ENCODE measurements around the gene DAD1. TPM values are rescaled to one million over a fixed set of nuclear protein-coding genes. Genes with fewer than 3 reads are reported as not detected.
A peak's percentile ranks its signal among the peaks of the same experiment; 100 is the strongest.

Gene DAD1
- total RNA-seq, 5 donors from 2014 or later (not counting 1 experiment from before 2014, with no cell fraction given), result 80.9 to 127 (median 113) TPM

DNA sequence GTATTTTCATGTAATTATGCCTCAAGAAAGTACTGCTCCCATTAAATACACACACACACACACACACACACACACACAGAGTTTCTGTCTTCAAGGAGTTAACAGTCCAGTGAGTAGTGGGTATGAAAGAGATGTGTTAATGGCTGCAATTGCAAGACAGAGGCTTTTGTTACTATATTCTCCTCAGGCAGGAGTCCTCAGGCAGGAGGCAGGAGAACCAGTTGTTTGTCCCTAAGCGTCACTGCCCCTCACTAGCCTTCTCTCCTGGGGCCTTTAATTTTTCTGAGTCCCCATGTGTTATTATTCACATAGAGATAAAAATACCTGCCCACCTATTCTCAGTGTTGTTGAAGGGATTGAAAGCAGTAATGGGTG is 31.2 kb downstream of the DAD1 start:
- Mint-ChIP-seq H3K9me3 (no peaks in the 10 kb centered on the region), H3K4me3 (peak overlapping the region; percentile 64 to 83 (median 79)), H3K27me3 (peaks cover 0 to 2% of the 10 kb centered on the region in 2 donors), H3K4me1 (peaks cover 90 to 96% (median 91%) of the 10 kb centered on the region in 3 donors), H3K36me3 (peaks cover 3% of the 10 kb centered on the region), H3K27ac (peak overlapping the region; percentile 98 to 99)
- DNase-seq, result peak in 1 of 35 experiments; percentile 32
- Histone ChIP-seq H3K27me3 (replicated peaks in 1 of 2; ENCODE audit: control insufficient read depth in 2 of 2, extremely low read depth in 1 of 2, insufficient read depth in 2 of 2, low read length in 1 of 2) (no peaks in the 10 kb centered on the region), H3K4me1 (ENCODE audit: control insufficient read depth in 1 of 2, extremely low read depth in 1 of 2, insufficient read depth in 2 of 2, low read length in 2 of 2) (peaks cover 69 to 100% of the 10 kb centered on the region in 2 experiments), H3K4me3 (ENCODE audit: control insufficient read depth in 1 of 2, extremely low read depth in 1 of 2, low read length in 1 of 2) (peak overlapping the region in 1 of 2 donors; percentile 36), H3K27ac (ENCODE audit: low read length) (peak overlapping the region; percentile 99), H3K36me3 (ENCODE audit: control insufficient read depth in 2 of 2, extremely low read depth in 1 of 2, insufficient read depth in 1 of 2, low read length in 1 of 2) (peaks cover 0 to 8% of the 10 kb centered on the region in 2 donors), H3K9me3 (no peaks in the 10 kb centered on the region)
- POLR2A ChIA-PET, result interaction anchor here in 1 of 2 donors (0.5 to 0.7 kb wide), 2 partner anchors 12 to 38 kb away, joined by 3 read pairs; no protein-coding TSS in a partner anchor
- CTCF ChIA-PET, result interaction anchor here (0.8 to 4.9 kb wide), 8 partner anchors 9 to 580 kb away, joined by 3 to 176 read pairs (median 3); no protein-coding TSS in a partner anchor
- ATAC-seq (replicated peaks in 1 of 4), result no peak
- no CpG with 5 or more reads among the region's 1 CpG for WGBS (ENCODE audit: insufficient coverage)

DNA sequence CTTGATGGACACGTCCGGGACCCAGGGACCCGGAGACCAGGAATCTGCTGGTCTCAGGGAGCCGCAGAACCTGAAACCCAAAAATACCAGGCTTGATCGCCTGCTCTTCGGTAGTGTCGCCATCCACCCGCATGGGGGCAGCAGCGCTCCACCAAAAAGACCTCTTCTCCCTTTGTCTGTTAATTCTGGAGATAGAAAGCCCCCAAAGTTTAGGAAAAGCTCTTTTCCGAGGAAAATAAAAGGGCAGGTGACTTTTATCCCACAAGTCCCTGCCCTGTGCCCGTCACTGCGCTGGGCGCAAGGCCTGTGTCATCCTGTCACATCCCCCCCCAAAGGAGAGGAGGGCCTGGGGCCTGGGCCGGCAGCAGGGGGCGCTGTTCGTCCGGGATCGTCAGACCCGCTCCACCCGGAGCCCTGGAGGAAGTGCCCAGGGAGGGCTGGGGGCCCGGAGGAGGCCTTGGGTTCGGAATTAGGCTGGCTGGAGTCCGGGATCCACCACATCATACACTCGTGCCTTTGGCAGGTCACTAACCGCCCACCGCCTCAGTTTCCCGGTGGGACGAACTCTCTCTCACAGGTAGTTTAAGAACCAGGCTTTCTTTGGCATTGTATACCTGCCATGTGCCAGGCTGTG is 31.9 kb downstream of the DAD1 start:
- Histone ChIP-seq H3K4me3 (ENCODE audit: control insufficient read depth in 1 of 2, extremely low read depth in 1 of 2, low read length in 1 of 2) (peak overlapping the region; percentile 47 to 58), H3K27me3 (replicated peaks in 1 of 2; ENCODE audit: control insufficient read depth in 2 of 2, extremely low read depth in 1 of 2, insufficient read depth in 2 of 2, low read length in 1 of 2) (no peaks in the 10 kb centered on the region), H3K4me1 (ENCODE audit: control insufficient read depth in 1 of 2, extremely low read depth in 1 of 2, insufficient read depth in 2 of 2, low read length in 2 of 2) (peaks cover 66 to 100% of the 10 kb centered on the region in 2 experiments), H3K27ac (ENCODE audit: low read length) (peak overlapping the region; percentile 99), H3K9me3 (no peaks in the 10 kb centered on the region), H3K36me3 (ENCODE audit: control insufficient read depth in 2 of 2, extremely low read depth in 1 of 2, insufficient read depth in 1 of 2, low read length in 1 of 2) (peaks cover 5 to 15% of the 10 kb centered on the region in 2 donors)
- peaks cover 11% of the 10 kb centered on the region for H3K36me3 Mint-ChIP-seq
- under 1% methylated on average over 22 of the region's 28 CpGs for WGBS (ENCODE audit: insufficient coverage)
- peak overlapping the region; percentile 98 to 99 for H3K27ac Mint-ChIP-seq
- ATAC-seq (replicated peaks in 1 of 4) (peak; percentile 21 to 38 (median 29)), DNase-seq (peak; percentile 69 to 96 (median 89))
- ChIA-PET POLR2A (interaction anchor here (0.6 to 3.1 kb wide), 9 partner anchors 10 to 170 kb away, joined by 3 to 22 read pairs (median 5); partner anchors contain the start of gene DAD1 (in 2 of the 2)), CTCF (interaction anchor here (0.6 to 3.1 kb wide), 30 partner anchors 9 to 853 kb away, joined by 3 to 133 read pairs (median 4); partner anchors contain the start of genes DAD1 (in 1 of the 2), LRP10 (in 1 of the 2), OR6J1 (in 1 of the 2) and PRMT5 (in 1 of the 2))
- peaks cover 0 to 2% of the 10 kb centered on the region in 2 donors for H3K27me3 Mint-ChIP-seq
- peaks cover 90 to 96% (median 91%) of the 10 kb centered on the region in 3 donors for H3K4me1 Mint-ChIP-seq
- H3K4me3 Mint-ChIP-seq, result peak overlapping the region; percentile 64 to 83 (median 79)
- no peaks in the 10 kb centered on the region for H3K9me3 Mint-ChIP-seq

DNA sequence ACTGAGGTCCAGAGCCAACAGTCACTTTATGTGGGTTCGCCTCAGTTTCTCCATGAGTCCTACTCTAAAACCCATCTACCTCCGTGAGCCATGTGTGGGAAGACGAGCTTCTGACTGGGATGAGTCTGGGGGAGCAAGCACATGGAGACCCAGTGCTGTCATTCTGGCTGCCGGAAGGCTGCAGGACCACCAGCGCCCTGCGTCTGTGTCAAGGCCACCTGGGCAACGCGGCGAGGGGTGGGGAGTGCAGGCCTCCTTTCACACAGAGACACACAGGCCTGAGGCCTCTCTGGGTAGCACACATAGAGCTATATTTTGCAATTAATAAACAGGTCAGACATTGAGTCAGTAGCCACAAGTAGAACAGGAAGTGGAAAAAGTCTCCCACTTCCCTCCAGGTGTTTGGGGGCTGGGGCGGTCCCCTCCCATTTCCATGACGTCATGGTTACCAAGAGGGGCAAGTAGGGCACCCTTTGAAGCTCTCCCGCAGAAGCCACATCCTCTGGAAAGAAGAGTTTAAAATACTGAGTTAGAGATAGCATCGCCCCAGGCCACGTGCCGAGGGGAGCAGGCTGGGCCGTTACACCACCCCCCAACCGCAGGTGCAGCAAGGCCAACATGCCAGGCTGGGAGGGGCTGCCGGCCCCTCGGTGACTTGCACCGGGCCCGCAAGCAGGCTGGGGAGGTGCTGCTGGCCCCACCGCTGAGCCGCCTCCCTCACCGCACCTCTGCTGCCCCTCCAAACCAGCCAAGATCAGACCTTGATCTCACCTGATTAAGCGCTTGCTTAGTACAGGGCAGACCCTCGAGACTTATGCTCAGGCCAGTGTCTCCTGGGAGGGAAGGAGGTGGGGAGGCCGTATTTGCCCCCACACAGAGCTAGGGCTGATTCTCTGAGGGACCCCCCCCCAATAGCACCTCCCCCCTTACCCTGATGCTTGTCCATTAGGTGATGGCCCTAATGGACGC is 32.7 kb downstream of the DAD1 start:
- H3K27ac ChIP-seq (ENCODE audit: low read length), result peak overlapping the region; percentile 99
- WGBS (ENCODE audit: insufficient coverage), result 0% methylated on average over 15 of the region's 28 CpGs
- POLR2A ChIA-PET, result interaction anchor here (0.5 to 3.1 kb wide), 18 partner anchors 9 to 692 kb away, joined by 3 to 22 read pairs (median 4); partner anchors contain the start of gene DAD1 (in 2 of the 2)
- peaks cover 90 to 96% (median 91%) of the 10 kb centered on the region in 3 donors for H3K4me1 Mint-ChIP-seq
- no peaks in the 10 kb centered on the region for H3K9me3 ChIP-seq
- H3K36me3 ChIP-seq (ENCODE audit: control insufficient read depth in 2 of 2, extremely low read depth in 1 of 2, insufficient read depth in 1 of 2, low read length in 1 of 2), result peaks cover 5 to 23% of the 10 kb centered on the region in 2 donors
- peak overlapping the region; percentile 98 to 99 for H3K27ac Mint-ChIP-seq
- H3K36me3 Mint-ChIP-seq, result peaks cover 19% of the 10 kb centered on the region
- H3K27me3 ChIP-seq (replicated peaks in 1 of 2; ENCODE audit: control insufficient read depth in 2 of 2, extremely low read depth in 1 of 2, insufficient read depth in 2 of 2, low read length in 1 of 2), result no peaks in the 10 kb centered on the region
- ATAC-seq (replicated peaks in 1 of 4) (peak; percentile 67 to 73 (median 70)), DNase-seq (peak; percentile 88 to 99 (median 98))
- peak overlapping the region; percentile 47 to 58 for H3K4me3 ChIP-seq (ENCODE audit: control insufficient read depth in 1 of 2, extremely low read depth in 1 of 2, low read length in 1 of 2)
- H3K9me3 Mint-ChIP-seq, result no peaks in the 10 kb centered on the region
- CTCF ChIA-PET, result interaction anchor here (0.6 to 3.1 kb wide), 46 partner anchors 8 to 915 kb away, joined by 3 to 133 read pairs (median 4); partner anchors contain the start of genes DAD1 (in 1 of the 2), LRP10 (in 1 of the 2), OR6J1 (in 1 of the 2) and OXA1L (in 1 of the 2)
- peaks cover 64 to 100% of the 10 kb centered on the region in 2 experiments for H3K4me1 ChIP-seq (ENCODE audit: control insufficient read depth in 1 of 2, extremely low read depth in 1 of 2, insufficient read depth in 2 of 2, low read length in 2 of 2)
- H3K27me3 Mint-ChIP-seq, result peaks cover 0 to 2% of the 10 kb centered on the region in 2 donors
- peak overlapping the region; percentile 64 to 83 (median 79) for H3K4me3 Mint-ChIP-seq

DNA sequence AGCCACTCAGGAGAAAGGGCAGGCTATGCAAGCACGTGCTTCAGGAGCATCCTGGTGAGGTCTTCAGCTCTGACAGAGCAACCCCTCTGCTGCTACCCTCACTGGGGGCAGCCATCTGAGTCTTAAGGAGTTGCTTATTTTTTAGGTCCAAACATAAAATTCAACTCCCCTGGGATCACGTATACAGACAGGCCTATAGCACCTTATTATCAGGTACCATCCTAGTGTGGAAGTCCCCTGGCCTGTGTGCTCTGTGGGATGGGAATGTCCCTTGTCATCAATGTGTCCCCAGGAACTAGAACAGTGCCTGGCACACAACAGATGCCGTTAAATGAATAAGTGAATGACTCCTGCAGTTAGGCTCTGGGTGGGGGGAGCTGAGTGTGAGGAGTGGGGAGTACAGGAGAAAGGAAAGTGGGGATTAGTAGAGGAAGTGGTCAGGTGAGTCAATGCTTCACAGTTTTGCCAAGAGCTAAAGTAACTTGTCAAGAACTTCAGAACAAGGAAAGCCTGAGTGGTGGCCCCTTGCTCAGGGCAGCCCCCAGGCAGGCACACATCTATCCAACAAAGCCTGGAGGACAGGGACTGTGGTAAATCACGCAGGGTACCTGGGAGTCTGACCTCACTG is 33.5 kb downstream of the DAD1 start:
- H3K27ac Mint-ChIP-seq, result peak overlapping the region; percentile 98 to 99
- H3K36me3 Mint-ChIP-seq, result peaks cover 27% of the 10 kb centered on the region
- ATAC-seq (replicated peaks in 1 of 4) (peak in 3 of 4 experiments; percentile 2 to 28 (median 2)), DNase-seq (peak in 15 of 35 experiments; percentile 15 to 88 (median 45))
- Histone ChIP-seq H3K36me3 (ENCODE audit: control insufficient read depth in 2 of 2, extremely low read depth in 1 of 2, insufficient read depth in 1 of 2, low read length in 1 of 2) (peaks cover 5 to 31% of the 10 kb centered on the region in 2 donors), H3K4me3 (ENCODE audit: control insufficient read depth in 1 of 2, extremely low read depth in 1 of 2, low read length in 1 of 2) (peak overlapping the region in 1 of 2 donors; percentile 25), H3K27me3 (replicated peaks in 1 of 2; ENCODE audit: control insufficient read depth in 2 of 2, extremely low read depth in 1 of 2, insufficient read depth in 2 of 2, low read length in 1 of 2) (no peaks in the 10 kb centered on the region), H3K4me1 (ENCODE audit: control insufficient read depth in 1 of 2, extremely low read depth in 1 of 2, insufficient read depth in 2 of 2, low read length in 2 of 2) (peaks cover 63 to 100% of the 10 kb centered on the region in 2 experiments), H3K27ac (ENCODE audit: low read length) (peak overlapping the region; percentile 99), H3K9me3 (no peaks in the 10 kb centered on the region)
- WGBS (ENCODE audit: insufficient coverage), result 0% methylated on average over 1 of the region's 4 CpGs
- ChIA-PET CTCF (interaction anchor here (0.6 to 3.1 kb wide), 32 partner anchors 7 to 914 kb away, joined by 3 to 133 read pairs (median 5); partner anchors contain the start of genes DAD1 (in 1 of the 2), LRP10 (in 1 of the 2), OXA1L (in 1 of the 2) and PRMT5 (in 1 of the 2)), POLR2A (interaction anchor here (0.6 to 3.1 kb wide), 17 partner anchors 8 to 55 kb away, joined by 3 to 22 read pairs (median 3); partner anchors contain the start of gene DAD1 (in 2 of the 2))
- H3K9me3 Mint-ChIP-seq, result no peaks in the 10 kb centered on the region
- H3K27me3 Mint-ChIP-seq, result peaks cover 0 to 2% of the 10 kb centered on the region in 2 donors
- H3K4me1 Mint-ChIP-seq, result peaks cover 90 to 96% (median 91%) of the 10 kb centered on the region in 3 donors
- H3K4me3 Mint-ChIP-seq, result peak overlapping the region; percentile 64 to 83 (median 79)

DNA sequence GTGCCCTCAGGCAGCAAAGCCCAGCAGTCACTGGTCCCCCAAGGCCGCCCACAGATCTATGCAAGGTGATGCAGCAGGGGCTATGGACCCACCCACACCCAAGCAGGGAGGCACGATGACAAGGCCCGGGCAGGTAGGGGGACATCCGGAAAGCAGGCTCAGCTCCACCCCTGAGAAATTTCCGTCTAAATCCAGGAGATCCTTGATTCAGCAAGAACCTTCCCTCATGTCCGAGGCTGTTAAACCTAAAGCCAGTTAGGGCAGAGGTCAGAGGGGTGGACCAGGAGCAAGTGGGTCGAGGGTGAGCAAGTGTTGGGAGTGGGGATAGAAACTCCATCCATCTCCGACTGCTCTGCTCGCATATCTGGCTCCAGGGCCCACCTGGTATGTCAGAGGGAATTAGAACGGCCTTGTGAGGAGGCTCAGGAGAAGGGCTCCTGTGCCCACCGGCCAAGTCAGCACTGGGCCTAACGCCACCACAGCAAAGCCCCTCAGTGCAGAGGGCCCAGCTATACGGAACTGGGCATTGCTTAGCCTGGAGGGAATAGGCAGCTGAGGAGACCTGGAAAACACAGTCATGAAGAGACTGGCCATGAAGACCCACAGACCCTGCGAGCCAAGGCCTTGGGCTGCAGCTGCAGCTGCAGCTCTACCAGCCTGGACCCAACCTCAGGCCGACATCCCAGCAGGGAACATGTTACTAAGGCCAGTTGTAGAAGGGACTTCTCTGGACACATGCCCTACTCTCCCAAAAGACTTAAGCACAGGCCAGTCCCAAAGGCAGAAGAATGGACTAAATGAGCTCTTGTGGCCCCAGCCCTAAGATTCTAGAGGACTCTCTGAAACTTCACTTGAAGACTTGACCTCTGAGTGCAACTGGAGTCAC is 34.3 kb downstream of the DAD1 start:
- Histone ChIP-seq H3K4me3 (ENCODE audit: control insufficient read depth in 1 of 2, extremely low read depth in 1 of 2, low read length in 1 of 2) (no peak overlapping the region), H3K27ac (ENCODE audit: low read length) (peak overlapping the region; percentile 99), H3K4me1 (ENCODE audit: control insufficient read depth in 1 of 2, extremely low read depth in 1 of 2, insufficient read depth in 2 of 2, low read length in 2 of 2) (peaks cover 65 to 100% of the 10 kb centered on the region in 2 experiments), H3K9me3 (no peaks in the 10 kb centered on the region), H3K27me3 (replicated peaks in 1 of 2; ENCODE audit: control insufficient read depth in 2 of 2, extremely low read depth in 1 of 2, insufficient read depth in 2 of 2, low read length in 1 of 2) (no peaks in the 10 kb centered on the region), H3K36me3 (ENCODE audit: control insufficient read depth in 2 of 2, extremely low read depth in 1 of 2, insufficient read depth in 1 of 2, low read length in 1 of 2) (peaks cover 5 to 39% of the 10 kb centered on the region in 2 donors)
- peak overlapping the region; percentile 98 to 99 for H3K27ac Mint-ChIP-seq
- ChIA-PET POLR2A (interaction anchor here (0.6 to 3.1 kb wide), 8 partner anchors 9 to 400 kb away, joined by 3 to 22 read pairs (median 3); partner anchors contain the start of gene DAD1 (in 1 of the 2)), CTCF (interaction anchor here (1.3 to 3.1 kb wide), 9 partner anchors 16 to 433 kb away, joined by 3 to 133 read pairs (median 9); partner anchors contain the start of genes DAD1 (in 1 of the 2), LRP10 (in 1 of the 2) and OXA1L (in 1 of the 2))
- 67% methylated on average over 7 of the region's 15 CpGs for whole genome bisulfite sequencing (ENCODE audit: insufficient coverage)
- peak overlapping the region; percentile 28 to 79 (median 64) for H3K4me3 Mint-ChIP-seq
- H3K27me3 Mint-ChIP-seq, result peaks cover 0 to 2% of the 10 kb centered on the region in 2 donors
- H3K36me3 Mint-ChIP-seq, result peaks cover 33% of the 10 kb centered on the region
- ATAC-seq (replicated peaks in 1 of 4), result no peak
- H3K9me3 Mint-ChIP-seq, result no peaks in the 10 kb centered on the region
- peaks cover 90 to 96% (median 93%) of the 10 kb centered on the region in 3 donors for H3K4me1 Mint-ChIP-seq
- peak in 2 of 35 experiments; percentile 44 to 47 for DNase-seq

Measured in T-cell (primary cell).